HEK293 (cell line): ENCODE measurements around the gene CEND1.

Experiments
- BCL11A ChIP-seq: fragments of 450-650 bp; formaldehyde crosslinking; IDR thresholded peaks from 2 replicates; pipeline ENCODE4 v1.5.1; 2016; ENCODE audit warnings: low read depth, missing biosample characterization, missing genetic modification characterization
- KLF1 ChIP-seq: fragments of 450-650 bp; formaldehyde crosslinking; IDR thresholded peaks from 2 replicates; pipeline ENCODE4 v1.5.1; 2016; ENCODE audit warnings: missing biosample characterization, missing genetic modification characterization
- KLF7 ChIP-seq: fragments of 450-650 bp; formaldehyde crosslinking; IDR thresholded peaks from 2 replicates; pipeline ENCODE4 v1.5.1; 2016; ENCODE audit warnings: missing biosample characterization, missing genetic modification characterization, borderline replicate concordance
- MYNN ChIP-seq: fragments of 450-650 bp; formaldehyde crosslinking; IDR thresholded peaks from 2 replicates; pipeline ENCODE4 v1.5.1; 2016; ENCODE audit warnings: missing biosample characterization, missing genetic modification characterization, borderline replicate concordance
- SCRT2 ChIP-seq: fragments of 450-650 bp; formaldehyde crosslinking; IDR thresholded peaks from 2 replicates; pipeline ENCODE4 v1.5.1; 2016; ENCODE audit warnings: missing biosample characterization, missing genetic modification characterization
- SP3 ChIP-seq: fragments of 450-650 bp; formaldehyde crosslinking; IDR thresholded peaks from 2 replicates; pipeline ENCODE4 v1.5.1; 2016; ENCODE audit warnings: missing biosample characterization, missing genetic modification characterization
- WT1 ChIP-seq: fragments of 450-650 bp; formaldehyde crosslinking; IDR thresholded peaks from 2 replicates; pipeline ENCODE4 v1.5.1; 2016; ENCODE audit warnings: missing biosample characterization, missing genetic modification characterization
- ZBTB20 ChIP-seq: fragments of 450-650 bp; formaldehyde crosslinking; IDR thresholded peaks from 2 replicates; pipeline ENCODE4 v1.5.1; 2016; ENCODE audit warnings: missing biosample characterization, missing genetic modification characterization
- ZBTB21 ChIP-seq: fragments of 450-650 bp; formaldehyde crosslinking; IDR thresholded peaks from 2 replicates; pipeline ENCODE4 v1.5.1; 2017; ENCODE audit warnings: missing biosample characterization, missing genetic modification characterization
- ZFP3 ChIP-seq: fragments of 450-650 bp; formaldehyde crosslinking; IDR thresholded peaks from 2 replicates; pipeline ENCODE4 v1.5.1; 2016; ENCODE audit warnings: low read depth, missing biosample characterization, missing genetic modification characterization
- ZNF114 ChIP-seq: fragments of 450-650 bp; formaldehyde crosslinking; IDR thresholded peaks from 2 replicates; pipeline ENCODE4 v1.5.0; 2017; ENCODE audit warnings: missing biosample characterization, missing genetic modification characterization
- ZNF121 ChIP-seq: fragments of 450-650 bp; formaldehyde crosslinking; IDR thresholded peaks from 2 replicates; pipeline ENCODE4 v1.5.1; 2016; ENCODE audit warnings: missing biosample characterization, missing genetic modification characterization
- ZNF132 ChIP-seq: fragments of 450-650 bp; formaldehyde crosslinking; IDR thresholded peaks from 2 replicates; pipeline ENCODE4 v1.5.1; 2017; ENCODE audit warnings: missing biosample characterization, missing genetic modification characterization, borderline replicate concordance
- ZNF202 ChIP-seq: fragments of 450-650 bp; formaldehyde crosslinking; IDR thresholded peaks from 2 replicates; pipeline ENCODE4 v1.5.1; 2016; ENCODE audit warnings: missing biosample characterization, missing genetic modification characterization, borderline replicate concordance
- ZNF221 ChIP-seq: fragments of 450-650 bp; formaldehyde crosslinking; IDR thresholded peaks from 2 replicates; pipeline ENCODE4 v1.5.1; 2017; ENCODE audit warnings: missing biosample characterization, missing genetic modification characterization, borderline replicate concordance
- ZNF24 ChIP-seq: fragments of 450-650 bp; formaldehyde crosslinking; IDR thresholded peaks from 2 replicates; pipeline ENCODE4 v1.5.1; 2016; ENCODE audit warnings: missing biosample characterization, missing genetic modification characterization
- ZNF335 ChIP-seq: fragments of 450-650 bp; formaldehyde crosslinking; conservative IDR thresholded peaks from 2 replicates; pipeline ENCODE4 v1.5.1; 2016; ENCODE audit warnings: missing biosample characterization, missing genetic modification characterization
- ZNF394 ChIP-seq: fragments of 450-650 bp; formaldehyde crosslinking; IDR thresholded peaks from 2 replicates; pipeline ENCODE4 v1.5.1; 2016; ENCODE audit warnings: missing biosample characterization, missing genetic modification characterization, mild to moderate bottlenecking, moderate library complexity, borderline replicate concordance
- ZNF433 ChIP-seq: fragments of 450-650 bp; formaldehyde crosslinking; IDR thresholded peaks from 2 replicates; pipeline ENCODE4 v1.5.1; 2016; ENCODE audit warnings: missing biosample characterization, missing genetic modification characterization, low read depth
- ZNF529 ChIP-seq: fragments of 450-650 bp; formaldehyde crosslinking; IDR thresholded peaks from 2 replicates; pipeline ENCODE4 v1.5.1; 2017; ENCODE audit warnings: missing genetic modification characterization, missing biosample characterization; ENCODE audit not compliant: insufficient replicate concordance
- ZNF596 ChIP-seq: fragments of 450-650 bp; IDR thresholded peaks from 2 replicates; pipeline ENCODE4 v1.5.0; 2018; ENCODE audit warnings: missing biosample characterization, mild to moderate bottlenecking, missing genetic modification characterization, moderate library complexity
- ZNF600 ChIP-seq: fragments of 450-650 bp; formaldehyde crosslinking; IDR thresholded peaks from 2 replicates; pipeline ENCODE4 v1.5.1; 2016; ENCODE audit warnings: missing biosample characterization, missing genetic modification characterization
- ZNF654 ChIP-seq: fragments of 450-650 bp; formaldehyde crosslinking; IDR thresholded peaks from 2 replicates; pipeline ENCODE4 v1.5.1; 2016; ENCODE audit warnings: low read depth, missing biosample characterization, missing genetic modification characterization
- ZNF792 ChIP-seq: fragments of 450-650 bp; formaldehyde crosslinking; IDR thresholded peaks from 2 replicates; pipeline ENCODE4 v1.5.1; 2016; ENCODE audit warnings: missing biosample characterization, missing genetic modification characterization
- ZNF830 ChIP-seq: fragments of 450-650 bp; IDR thresholded peaks from 2 replicates; pipeline ENCODE4 v1.5.0; 2018; ENCODE audit warnings: missing biosample characterization, missing genetic modification characterization, low read depth, mild to moderate bottlenecking, moderate library complexity
- ZNF837 ChIP-seq: fragments of 450-650 bp; formaldehyde crosslinking; IDR thresholded peaks from 2 replicates; pipeline ENCODE4 v1.5.1; 2016; ENCODE audit warnings: missing biosample characterization, missing genetic modification characterization
- ZSCAN30 ChIP-seq: fragments of 450-650 bp; IDR thresholded peaks from 2 replicates; pipeline ENCODE4 v1.5.1; 2018; ENCODE audit warnings: missing biosample characterization, mild to moderate bottlenecking, missing genetic modification characterization, moderate library complexity
- TF ChIP-seq, protein P1 (sequence below): fragments of 450-650 bp; formaldehyde crosslinking; IDR thresholded peaks from 2 replicates; pipeline ENCODE4 v1.5.1; 2016; ENCODE audit warnings: missing biosample characterization, missing genetic modification characterization, low read depth
- TF ChIP-seq, protein P2 (sequence below): fragments of 450-650 bp; formaldehyde crosslinking; IDR thresholded peaks from 2 replicates; pipeline ENCODE4; 2016; ENCODE audit warnings: missing biosample characterization, missing genetic modification characterization
- TF ChIP-seq, protein P3 (sequence below): fragments of 450-650 bp; formaldehyde crosslinking; IDR thresholded peaks from 2 replicates; pipeline ENCODE4 v1.5.1; 2017; ENCODE audit warnings: missing biosample characterization, missing genetic modification characterization
- TF ChIP-seq, protein P4 (sequence below): fragments of 450-650 bp; formaldehyde crosslinking; IDR thresholded peaks from 2 replicates; pipeline ENCODE4 v1.5.1; 2016; ENCODE audit warnings: missing biosample characterization, missing genetic modification characterization
- TF ChIP-seq, protein P5 (sequence below): fragments of 450-650 bp; formaldehyde crosslinking; IDR thresholded peaks from 2 replicates; pipeline ENCODE4 v1.5.1; 2016; ENCODE audit warnings: missing biosample characterization, missing genetic modification characterization
- TF ChIP-seq, protein P6 (sequence below): fragments of 450-650 bp; formaldehyde crosslinking; IDR thresholded peaks from 2 replicates; pipeline ENCODE4 v1.5.1; 2016; ENCODE audit warnings: missing biosample characterization, missing genetic modification characterization

The CEND1 gene

DNA sequence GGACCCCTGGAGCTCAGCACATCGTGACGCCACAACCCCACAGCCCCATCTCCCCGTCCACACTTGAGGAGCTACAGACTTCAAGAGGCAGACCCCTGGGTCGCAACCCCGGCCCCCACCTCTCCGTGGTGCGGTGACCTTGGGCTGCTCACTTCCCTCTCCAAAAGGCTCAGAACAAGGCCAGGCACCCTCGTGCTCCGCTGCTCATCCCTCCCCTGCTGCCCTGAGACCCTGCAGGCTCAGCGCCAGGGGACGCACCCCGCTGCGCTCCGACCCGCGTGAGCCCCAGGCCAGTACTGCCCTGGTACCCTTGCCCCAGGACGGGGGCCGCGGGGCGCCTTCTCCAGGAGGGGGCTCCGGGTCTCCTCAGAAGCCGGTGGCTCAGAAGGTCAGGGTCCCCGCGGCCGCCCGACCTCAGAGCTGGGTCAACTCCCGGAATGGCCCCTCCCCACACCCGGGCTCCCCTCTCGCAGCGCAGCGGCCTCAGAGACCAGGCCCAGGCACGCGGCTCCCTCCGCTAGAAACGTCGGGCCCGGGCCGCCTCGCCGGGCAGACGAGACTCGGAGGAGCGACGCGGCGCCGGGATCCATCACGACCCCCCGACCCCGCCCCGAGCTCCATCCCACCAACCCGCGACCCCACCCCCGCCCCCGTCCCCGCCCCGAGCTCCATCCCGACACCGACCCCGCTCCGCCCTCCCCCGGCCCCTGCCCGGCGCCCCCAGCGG lies 13.2 kb downstream of the CEND1 start (continued):
- TF ChIP-seq, protein P1, sequence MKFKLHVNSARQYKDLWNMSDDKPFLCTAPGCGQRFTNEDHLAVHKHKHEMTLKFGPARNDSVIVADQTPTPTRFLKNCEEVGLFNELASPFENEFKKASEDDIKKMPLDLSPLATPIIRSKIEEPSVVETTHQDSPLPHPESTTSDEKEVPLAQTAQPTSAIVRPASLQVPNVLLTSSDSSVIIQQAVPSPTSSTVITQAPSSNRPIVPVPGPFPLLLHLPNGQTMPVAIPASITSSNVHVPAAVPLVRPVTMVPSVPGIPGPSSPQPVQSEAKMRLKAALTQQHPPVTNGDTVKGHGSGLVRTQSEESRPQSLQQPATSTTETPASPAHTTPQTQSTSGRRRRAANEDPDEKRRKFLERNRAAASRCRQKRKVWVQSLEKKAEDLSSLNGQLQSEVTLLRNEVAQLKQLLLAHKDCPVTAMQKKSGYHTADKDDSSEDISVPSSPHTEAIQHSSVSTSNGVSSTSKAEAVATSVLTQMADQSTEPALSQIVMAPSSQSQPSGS (tag by site-specific recombination): no peak
- TF ChIP-seq, protein P2, sequence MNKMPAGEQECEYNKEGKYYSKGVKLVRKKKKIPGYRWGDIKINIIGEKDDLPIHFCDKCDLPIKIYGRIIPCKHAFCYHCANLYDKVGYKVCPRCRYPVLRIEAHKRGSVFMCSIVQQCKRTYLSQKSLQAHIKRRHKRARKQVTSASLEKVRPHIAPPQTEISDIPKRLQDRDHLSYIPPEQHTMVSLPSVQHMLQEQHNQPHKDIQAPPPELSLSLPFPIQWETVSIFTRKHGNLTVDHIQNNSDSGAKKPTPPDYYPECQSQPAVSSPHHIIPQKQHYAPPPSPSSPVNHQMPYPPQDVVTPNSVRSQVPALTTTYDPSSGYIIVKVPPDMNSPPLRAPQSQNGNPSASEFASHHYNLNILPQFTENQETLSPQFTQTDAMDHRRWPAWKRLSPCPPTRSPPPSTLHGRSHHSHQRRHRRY (tag by site-specific recombination): no peak
- TF ChIP-seq ZNF394 (tag by site-specific recombination) (no peak), WT1 (tag by site-specific recombination) (no peak), ZNF202 (tag by site-specific recombination) (no peak), ZBTB21 (tag by site-specific recombination) (no peak), ZNF433 (no peak), ZNF114 (tag by site-specific recombination) (no peak), ZNF830 (tag by site-specific recombination) (no peak), SCRT2 (tag by site-specific recombination) (no peak), ZNF24 (tag by site-specific recombination) (no peak), ZNF221 (no peak), ZNF654 (tag by site-specific recombination) (no peak), KLF7 (tag by site-specific recombination) (no peak), ZFP3 (tag by site-specific recombination) (no peak), ZNF529 (tag by site-specific recombination) (no peak), MYNN (tag by site-specific recombination) (no peak), ZBTB20 (tag by site-specific recombination) (peak; percentile 57; the same call in 1 of the 2 replicates), ZNF132 (tag by site-specific recombination) (no peak), ZNF121 (tag by site-specific recombination) (no peak), ZNF792 (no peak), BCL11A (tag by site-specific recombination) (0 out of 2 replicates have a peak, but pooled peaks have one; percentile 33), SP3 (tag by site-specific recombination) (peak; percentile 8), ZNF600 (tag by site-specific recombination) (no peak), KLF1 (tag by site-specific recombination) (no peak), ZNF596 (tag by site-specific recombination) (no peak), ZSCAN30 (tag by site-specific recombination) (no peak), ZNF335 (tag by site-specific recombination) (peak; percentile 70; the same call in 1 of the 2 replicates), ZNF837 (tag by site-specific recombination) (no peak)
- TF ChIP-seq, protein P3, sequence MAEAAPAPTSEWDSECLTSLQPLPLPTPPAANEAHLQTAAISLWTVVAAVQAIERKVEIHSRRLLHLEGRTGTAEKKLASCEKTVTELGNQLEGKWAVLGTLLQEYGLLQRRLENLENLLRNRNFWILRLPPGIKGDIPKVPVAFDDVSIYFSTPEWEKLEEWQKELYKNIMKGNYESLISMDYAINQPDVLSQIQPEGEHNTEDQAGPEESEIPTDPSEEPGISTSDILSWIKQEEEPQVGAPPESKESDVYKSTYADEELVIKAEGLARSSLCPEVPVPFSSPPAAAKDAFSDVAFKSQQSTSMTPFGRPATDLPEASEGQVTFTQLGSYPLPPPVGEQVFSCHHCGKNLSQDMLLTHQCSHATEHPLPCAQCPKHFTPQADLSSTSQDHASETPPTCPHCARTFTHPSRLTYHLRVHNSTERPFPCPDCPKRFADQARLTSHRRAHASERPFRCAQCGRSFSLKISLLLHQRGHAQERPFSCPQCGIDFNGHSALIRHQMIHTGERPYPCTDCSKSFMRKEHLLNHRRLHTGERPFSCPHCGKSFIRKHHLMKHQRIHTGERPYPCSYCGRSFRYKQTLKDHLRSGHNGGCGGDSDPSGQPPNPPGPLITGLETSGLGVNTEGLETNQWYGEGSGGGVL (tag by site-specific recombination): no peak
- TF ChIP-seq, protein P4, sequence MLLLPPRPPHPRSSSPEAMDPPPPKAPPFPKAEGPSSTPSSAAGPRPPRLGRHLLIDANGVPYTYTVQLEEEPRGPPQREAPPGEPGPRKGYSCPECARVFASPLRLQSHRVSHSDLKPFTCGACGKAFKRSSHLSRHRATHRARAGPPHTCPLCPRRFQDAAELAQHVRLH (tag by site-specific recombination): no peak
- TF ChIP-seq, protein P5, sequence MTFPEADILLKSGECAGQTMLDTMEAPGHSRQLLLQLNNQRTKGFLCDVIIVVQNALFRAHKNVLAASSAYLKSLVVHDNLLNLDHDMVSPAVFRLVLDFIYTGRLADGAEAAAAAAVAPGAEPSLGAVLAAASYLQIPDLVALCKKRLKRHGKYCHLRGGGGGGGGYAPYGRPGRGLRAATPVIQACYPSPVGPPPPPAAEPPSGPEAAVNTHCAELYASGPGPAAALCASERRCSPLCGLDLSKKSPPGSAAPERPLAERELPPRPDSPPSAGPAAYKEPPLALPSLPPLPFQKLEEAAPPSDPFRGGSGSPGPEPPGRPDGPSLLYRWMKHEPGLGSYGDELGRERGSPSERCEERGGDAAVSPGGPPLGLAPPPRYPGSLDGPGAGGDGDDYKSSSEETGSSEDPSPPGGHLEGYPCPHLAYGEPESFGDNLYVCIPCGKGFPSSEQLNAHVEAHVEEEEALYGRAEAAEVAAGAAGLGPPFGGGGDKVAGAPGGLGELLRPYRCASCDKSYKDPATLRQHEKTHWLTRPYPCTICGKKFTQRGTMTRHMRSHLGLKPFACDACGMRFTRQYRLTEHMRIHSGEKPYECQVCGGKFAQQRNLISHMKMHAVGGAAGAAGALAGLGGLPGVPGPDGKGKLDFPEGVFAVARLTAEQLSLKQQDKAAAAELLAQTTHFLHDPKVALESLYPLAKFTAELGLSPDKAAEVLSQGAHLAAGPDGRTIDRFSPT: peak; percentile 30; the same call in 1 of the 2 replicates
- TF ChIP-seq, protein P6, sequence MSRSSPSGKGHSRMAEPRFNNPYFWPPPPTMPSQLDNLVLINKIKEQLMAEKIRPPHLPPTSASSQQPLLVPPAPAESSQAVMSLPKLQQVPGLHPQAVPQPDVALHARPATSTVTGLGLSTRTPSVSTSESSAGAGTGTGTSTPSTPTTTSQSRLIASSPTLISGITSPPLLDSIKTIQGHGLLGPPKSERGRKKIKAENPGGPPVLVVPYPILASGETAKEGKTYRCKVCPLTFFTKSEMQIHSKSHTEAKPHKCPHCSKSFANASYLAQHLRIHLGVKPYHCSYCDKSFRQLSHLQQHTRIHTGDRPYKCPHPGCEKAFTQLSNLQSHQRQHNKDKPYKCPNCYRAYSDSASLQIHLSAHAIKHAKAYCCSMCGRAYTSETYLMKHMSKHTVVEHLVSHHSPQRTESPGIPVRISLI: no peak
